H1 (cell line): ENCODE results near the gene TSC22D1. TPM values are rescaled to one million over a fixed set of nuclear protein-coding genes. Genes with fewer than 3 reads are reported as not detected.
A peak's percentile ranks its signal among the peaks of the same experiment; 100 is the strongest.

Source experiments
- CTCF ChIA-PET: fragments of 300-600 bp; sonication (Branson Sonifier 250); formaldehyde crosslinking; loops from one replicate; lab custom pipeline; 2021; ENCODE audit not compliant: partially characterized antibody; lab: Charles Lee
- POLR2A ChIA-PET: fragments of 300-600 bp; sonication (Branson Sonifier 250); formaldehyde crosslinking; loops from one replicate; lab custom pipeline; 2021; ENCODE audit warnings: inconsistent platforms; ENCODE audit not compliant: partially characterized antibody; lab: Charles Lee
- DNase-seq, 2 experiments: peaks; one replicate each; pipeline versions ENCODE4 v3.0.0 to v3.0.0-alpha.2; 2010 to 2022; ENCODE audit warnings: low spot score in 2 of 2, low read depth in 1 of 2, mixed read lengths in 1 of 2
- FAIRE-seq: peaks from 2 replicates; lab custom pipeline; 2011; peaks lifted over from hg19 to GRCh38; lab: Jason Lieb, UNC
- H2AFZ ChIP-seq: 2 replicates; pipeline ENCODE4 v1.8.1; 2012; ENCODE audit warnings: low read length, inconsistent platforms
- H2AK5ac ChIP-seq: 2 replicates; pipeline ENCODE4 v1.6.1; 2013; ENCODE audit warnings: low read depth, low read length
- H2BK120ac ChIP-seq: replicated peaks from 2 replicates; pipeline ENCODE3; 2013; ENCODE audit warnings: low read depth, low read length, inconsistent platforms
- H2BK12ac ChIP-seq: 2 replicates; pipeline ENCODE4 v1.6.1; 2013; ENCODE audit warnings: low read depth, low read length
- H2BK15ac ChIP-seq: 2 replicates; pipeline ENCODE4 v1.6.1; 2013; ENCODE audit warnings: low read length
- H2BK20ac ChIP-seq: 2 replicates; pipeline ENCODE4 v1.6.1; 2013; ENCODE audit warnings: low read length
- H2BK5ac ChIP-seq: 2 replicates; pipeline ENCODE4 v1.6.1; 2013; ENCODE audit warnings: low read depth, low read length
- H3K14ac ChIP-seq: 2 replicates; pipeline ENCODE4 v1.6.1; 2013; ENCODE audit warnings: inconsistent platforms; ENCODE audit not compliant: insufficient read length
- H3K18ac ChIP-seq: 2 replicates; pipeline ENCODE4 v1.6.1; 2013; ENCODE audit warnings: low read length; ENCODE audit errors: extremely low read depth
- H3K23ac ChIP-seq: 2 replicates; pipeline ENCODE4 v1.6.1; 2013; ENCODE audit warnings: inconsistent platforms; ENCODE audit not compliant: insufficient read length
- H3K23me2 ChIP-seq: 2 replicates; pipeline ENCODE4 v1.6.1; 2013; ENCODE audit warnings: low read depth, low read length
- H3K27ac ChIP-seq: 2 replicates; pipeline ENCODE4 v1.6.1; 2011; ENCODE audit warnings: low read depth, low read length, inconsistent platforms
- H3K27me3 ChIP-seq, 4 experiments: replicated peaks in 1 of 4; 1 replicate in 1 of 4; 2 replicates in 3 of 4; pipeline versions ENCODE4 v1.6.1 to v1.8.1; 2011 to 2013; ENCODE audit warnings: low read length in 3 of 4, mild to moderate bottlenecking in 3 of 4, inconsistent platforms in 2 of 4, mixed read lengths in 2 of 4, moderate library complexity in 1 of 4; ENCODE audit not compliant: control insufficient read depth in 3 of 4, insufficient read depth in 3 of 4; ENCODE audit errors: extremely low read depth in 1 of 4
- H3K36me3 ChIP-seq, 4 experiments: 2 replicates each; pipeline versions ENCODE4 v1.6.1 to v1.8.1; 2011 to 2013; ENCODE audit warnings: mild to moderate bottlenecking in 4 of 4, low read length in 3 of 4, moderate library complexity in 2 of 4, control low read depth in 1 of 4, inconsistent platforms in 1 of 4; ENCODE audit not compliant: insufficient read depth in 4 of 4, control insufficient read depth in 2 of 4
- H3K4ac ChIP-seq: replicated peaks from 2 replicates; pipeline ENCODE3; 2013; ENCODE audit warnings: low read length, low read depth, mixed read lengths, inconsistent platforms; ENCODE audit not compliant: insufficient read length
- H3K4me1 ChIP-seq, 4 experiments: replicated peaks in 1 of 4; 1 replicate in 1 of 4; 2 replicates in 3 of 4; pipeline versions ENCODE4 v1.6.1 to v1.8.1; 2011 to 2013; ENCODE audit warnings: low read length in 3 of 4, inconsistent platforms in 2 of 4, mixed read lengths in 1 of 4; ENCODE audit not compliant: insufficient read depth in 4 of 4, control insufficient read depth in 3 of 4
- H3K4me2 ChIP-seq, 2 experiments: 2 replicates each; pipeline versions ENCODE4 v1.6.1 to v1.8.1; 2011 to 2013; ENCODE audit warnings: low read depth in 2 of 2, low read length in 2 of 2, control low read depth in 1 of 2, inconsistent platforms in 1 of 2, mild to moderate bottlenecking in 1 of 2; ENCODE audit not compliant: insufficient read depth in 1 of 2
- H3K4me3 ChIP-seq, 4 experiments: fragments of 200-600, 300-600 bp in 1 of 4; sonication (generic), shearing (Covaris generic), sonication (Bioruptor Twin) in 1 of 4; 2 replicates each; pipeline versions ENCODE4 v1.5.1 to v1.8.1; 2011 to 2016; ENCODE audit warnings: low read length in 4 of 4, low read depth in 3 of 4, control low read depth in 2 of 4, inconsistent platforms in 2 of 4, mild to moderate bottlenecking in 2 of 4, mixed read lengths in 1 of 4, moderate library complexity in 1 of 4; ENCODE audit not compliant: insufficient read depth in 2 of 4; ENCODE audit errors: extremely low read depth in 1 of 4
- H3K56ac ChIP-seq: replicated peaks from 2 replicates; pipeline ENCODE3; 2013; ENCODE audit warnings: low read depth, mild to moderate bottlenecking, mixed read lengths, low read length, inconsistent platforms; ENCODE audit not compliant: insufficient read length
- H3K79me1 ChIP-seq: 2 replicates; pipeline ENCODE4 v1.6.1; 2013; ENCODE audit warnings: low read depth, low read length, control low read depth
- H3K79me2 ChIP-seq, 2 experiments: 2 replicates each; pipeline versions ENCODE4 v1.6.1 to v1.8.1; 2012 to 2013; ENCODE audit warnings: low read length in 2 of 2, mild to moderate bottlenecking in 2 of 2, inconsistent platforms in 1 of 2; ENCODE audit not compliant: insufficient read depth in 2 of 2, control insufficient read depth in 1 of 2
- H3K9ac ChIP-seq, 4 experiments: replicated peaks in 1 of 4; 1 replicate in 1 of 4; 2 replicates in 3 of 4; pipeline versions ENCODE4 v1.6.1 to v1.8.1; 2011 to 2013; ENCODE audit warnings: low read depth in 3 of 4, low read length in 3 of 4, control low read depth in 2 of 4, mild to moderate bottlenecking in 2 of 4, moderate library complexity in 2 of 4, inconsistent platforms in 1 of 4; ENCODE audit errors: extremely low read depth in 1 of 4
- H3K9me3 ChIP-seq, 2 experiments: 2 replicates each; pipeline versions ENCODE4 v1.6.1 to v1.8.1; 2012 to 2013; ENCODE audit warnings: mild to moderate bottlenecking in 2 of 2, moderate library complexity in 2 of 2, control low read depth in 1 of 2, inconsistent platforms in 1 of 2, low read depth in 1 of 2, low read length in 1 of 2, mixed read lengths in 1 of 2; ENCODE audit not compliant: insufficient read depth in 2 of 2
- H4K20me1 ChIP-seq, 2 experiments: replicated peaks in 1 of 2; 2 replicates each; pipeline versions ENCODE3 to v1.8.1; 2011 to 2013; ENCODE audit warnings: inconsistent platforms in 2 of 2, low read length in 2 of 2, mild to moderate bottlenecking in 1 of 2; ENCODE audit not compliant: insufficient read depth in 2 of 2, control insufficient read depth in 1 of 2
- H4K5ac ChIP-seq: 2 replicates; pipeline ENCODE4 v1.6.1; 2013; ENCODE audit warnings: low read length, low read depth, mixed read lengths, inconsistent platforms; ENCODE audit not compliant: insufficient read length
- H4K8ac ChIP-seq: 2 replicates; pipeline ENCODE4 v1.8.0; 2013; ENCODE audit warnings: mild to moderate bottlenecking, moderate library complexity, low read length, inconsistent platforms; ENCODE audit not compliant: insufficient read depth; ENCODE audit errors: extremely low read depth
- H4K91ac ChIP-seq: replicated peaks from 2 replicates; pipeline ENCODE3; 2013; ENCODE audit warnings: low read length, mixed read lengths, inconsistent platforms; ENCODE audit not compliant: insufficient read length
- CHD2 ChIP-seq: IDR thresholded peaks from 2 replicates; pipeline ENCODE4 v1.6.1; 2012; ENCODE audit warnings: low read length, improper control_type of control experiment
- EGR1 ChIP-seq: IDR thresholded peaks from 2 replicates; pipeline ENCODE4 v1.6.1; 2011; ENCODE audit warnings: low read depth, low read length, borderline replicate concordance
- MAFK ChIP-seq: IDR thresholded peaks from 2 replicates; pipeline ENCODE4 v1.6.1; 2012; ENCODE audit warnings: low read depth, mild to moderate bottlenecking, improper control_type of control experiment, low read length
- TAF1 ChIP-seq: IDR thresholded peaks from 2 replicates; pipeline ENCODE4 v1.6.1; 2011; ENCODE audit warnings: mild to moderate bottlenecking, low read depth, low read length
- TAF7 ChIP-seq: optimal IDR thresholded peaks from 2 replicates; pipeline ENCODE3; 2011; ENCODE audit warnings: low read depth, mild to moderate bottlenecking, inconsistent platforms, low read length, moderate library complexity, borderline replicate concordance
- TCF12 ChIP-seq: IDR thresholded peaks from 2 replicates; pipeline ENCODE4 v1.6.1; 2011; ENCODE audit warnings: low read depth, mild to moderate bottlenecking, low read length
- TEAD4 ChIP-seq: IDR thresholded peaks from 2 replicates; pipeline ENCODE4 v1.6.1; 2012; ENCODE audit warnings: low read depth, low read length, inconsistent platforms, mixed read lengths
- ZNF274 ChIP-seq: IDR thresholded peaks from 2 replicates; pipeline ENCODE4 v1.7.0; 2012; ENCODE audit warnings: low read length, borderline replicate concordance; ENCODE audit errors: extremely low read depth
- WGBS, 2 experiments: shearing (Covaris generic) in 1 of 2; methylation state at CpG; one replicate each; pipeline versions ENCODE4 v1.1.6 to v1.1.7; 2013 to 2015; ENCODE audit warnings: low lambda C conversion rate in 2 of 2, mixed read lengths in 2 of 2, inconsistent platforms in 1 of 2, low coverage in 1 of 2, missing lambda C conversion rate in 1 of 2; ENCODE audit not compliant: insufficient replicate concordance in 2 of 2, insufficient coverage in 1 of 2, insufficient read length in 1 of 2; ENCODE audit errors: extremely low coverage in 1 of 2, missing lambda C conversion rate in 1 of 2; 5-methylcytosine and 5-hydroxymethylcytosine counted together
- polyA plus RNA-seq, 7 experiments: library from polyadenylated mRNA; depleted of rRNA in 3 of 7; stranded (reverse) in 5 of 7; unstranded in 2 of 7; fragments of >200 nt in 5 of 7; fragments of 200-250 nt in 2 of 7; gene quantifications; 1 replicate in 5 of 7; 2 replicates in 1 of 7; 4 replicates in 1 of 7; pipeline versions ENCODE4 v1.2.1 to v1.2.3, GENCODE V29; 2011 to 2013; ENCODE audit warnings: missing spikeins in 2 of 7, mixed read lengths in 2 of 7
- total RNA-seq: library from RNA; stranded (reverse); fragmentation: NEBNext Ultra II Directional; extraction: Animal tissue kit (Norgen Biotek cat#: 25700); gene quantifications from 2 replicates; pipeline ENCODE4 v1.2.1, GENCODE V29; 2021
- TF ChIP-seq, protein P1 (sequence below): IDR thresholded peaks from 2 replicates; pipeline ENCODE4 v1.6.1; 2011; ENCODE audit warnings: low read length, improper control_type of control experiment
- TF ChIP-seq, protein P2 (sequence below): IDR thresholded peaks from 2 replicates; pipeline ENCODE4 v1.6.1; 2012; ENCODE audit warnings: inconsistent platforms
- TF ChIP-seq, protein P3 (sequence below): IDR thresholded peaks from 2 replicates; pipeline ENCODE4 v1.6.1; 2012; ENCODE audit warnings: inconsistent platforms

The TSC22D1 gene
- total and polyA plus RNA-seq, 2 of the 8 experiments (the other 6 are each of a cell fraction or from before 2014, with no cell fraction given), result 52.6 to 80.9 TPM

DNA sequence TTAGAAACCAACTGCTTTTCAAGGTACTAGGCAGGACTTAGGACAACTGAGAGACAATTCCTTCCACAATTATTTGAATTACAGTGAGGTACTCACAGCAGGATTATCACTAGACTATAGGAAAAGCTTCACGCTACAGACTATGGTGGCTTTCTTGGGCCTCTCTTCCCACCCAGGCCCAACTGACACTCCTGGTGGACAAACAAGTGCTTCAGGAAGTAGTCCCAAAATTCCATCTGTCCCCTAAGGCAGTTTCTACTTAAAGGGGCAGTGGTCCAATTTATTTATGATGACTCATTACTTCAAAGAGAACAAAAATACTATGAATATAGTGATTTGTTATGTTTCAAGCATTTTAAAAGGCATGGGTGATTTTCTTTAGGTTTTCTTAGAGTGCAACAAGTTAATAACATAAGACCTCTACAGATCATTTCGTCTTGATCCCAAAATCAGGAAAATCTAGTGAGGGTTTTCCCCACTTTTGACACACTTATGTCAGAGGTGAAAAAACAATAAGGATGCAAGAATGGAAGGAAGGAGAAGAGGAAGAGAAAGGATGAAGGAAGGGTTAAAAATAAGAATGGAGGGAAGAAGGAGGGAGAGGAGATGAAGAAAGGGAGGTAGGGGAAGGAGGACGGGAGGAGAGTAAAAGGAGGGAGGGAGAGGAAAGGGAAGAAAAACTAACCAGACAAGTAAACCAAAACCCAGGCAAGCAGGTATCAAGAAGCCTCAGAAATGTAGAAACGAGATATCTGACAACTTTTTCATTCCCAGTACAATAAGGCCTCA is 101.8 kb downstream of the TSC22D1 start:
- Histone ChIP-seq H3K36me3 (peaks cover 0 to 3% (median 0%) of the 10 kb centered on the region in 4 experiments; a peak in 1 of 8 replicates), H4K20me1 (no peaks in the 10 kb centered on the region), H2BK20ac (no peak overlapping the region), H2BK15ac (no peak overlapping the region), H2BK12ac (no peak overlapping the region), H3K9me3 (no peaks in the 10 kb centered on the region), H2AFZ (no peak overlapping the region), H4K5ac (peak overlapping the region; percentile 64), H3K79me2 (peaks cover 0 to 32% of the 10 kb centered on the region in 2 experiments; a peak in 1 of 4 replicates), H3K9ac (no peak overlapping the region), H3K27ac (no peak overlapping the region), H2BK5ac (no peak overlapping the region), H3K23ac (no peak overlapping the region), H3K14ac (no peak overlapping the region), H3K27me3 (no peaks in the 10 kb centered on the region), H3K4me1 (peaks cover 0 to 3% (median 1%) of the 10 kb centered on the region in 4 experiments; a peak in 2 of 7 replicates), H2AK5ac (no peak overlapping the region), H4K8ac (no peak overlapping the region), H3K23me2 (no peaks in the 10 kb centered on the region), H3K4ac (peak overlapping the region; percentile 29), H3K56ac (no peak overlapping the region), H2BK120ac (no peak overlapping the region), H4K91ac (no peak overlapping the region), H3K4me2 (no peak overlapping the region), H3K4me3 (no peak overlapping the region), H3K79me1 (no peaks in the 10 kb centered on the region), H3K18ac (no peak overlapping the region)
- DNase-seq, result no peak
- no peak for FAIRE-seq
- ChIA-PET CTCF (interaction anchor here (0.6 to 3.1 kb wide), 9 partner anchors 9 to 566 kb away, joined by 3 to 18 read pairs (median 4); no protein-coding TSS in a partner anchor), POLR2A (interaction anchor here (0.5 to 1.4 kb wide), 3 partner anchors 38 to 394 kb away, joined by 3 to 5 read pairs (median 3); no protein-coding TSS in a partner anchor)
- WGBS, 2 experiments, result 69 to 78% methylated on average over 1 to 4 of the region's 4 CpGs
- TF ChIP-seq, protein P1, sequence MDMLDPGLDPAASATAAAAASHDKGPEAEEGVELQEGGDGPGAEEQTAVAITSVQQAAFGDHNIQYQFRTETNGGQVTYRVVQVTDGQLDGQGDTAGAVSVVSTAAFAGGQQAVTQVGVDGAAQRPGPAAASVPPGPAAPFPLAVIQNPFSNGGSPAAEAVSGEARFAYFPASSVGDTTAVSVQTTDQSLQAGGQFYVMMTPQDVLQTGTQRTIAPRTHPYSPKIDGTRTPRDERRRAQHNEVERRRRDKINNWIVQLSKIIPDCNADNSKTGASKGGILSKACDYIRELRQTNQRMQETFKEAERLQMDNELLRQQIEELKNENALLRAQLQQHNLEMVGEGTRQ, result no peak
- TF ChIP-seq, protein P2, sequence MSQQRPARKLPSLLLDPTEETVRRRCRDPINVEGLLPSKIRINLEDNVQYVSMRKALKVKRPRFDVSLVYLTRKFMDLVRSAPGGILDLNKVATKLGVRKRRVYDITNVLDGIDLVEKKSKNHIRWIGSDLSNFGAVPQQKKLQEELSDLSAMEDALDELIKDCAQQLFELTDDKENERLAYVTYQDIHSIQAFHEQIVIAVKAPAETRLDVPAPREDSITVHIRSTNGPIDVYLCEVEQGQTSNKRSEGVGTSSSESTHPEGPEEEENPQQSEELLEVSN, result no peak
- TF ChIP-seq TAF7, result no peak
- TF ChIP-seq, protein P3, sequence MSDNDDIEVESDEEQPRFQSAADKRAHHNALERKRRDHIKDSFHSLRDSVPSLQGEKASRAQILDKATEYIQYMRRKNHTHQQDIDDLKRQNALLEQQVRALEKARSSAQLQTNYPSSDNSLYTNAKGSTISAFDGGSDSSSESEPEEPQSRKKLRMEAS, result no peak
- TF ChIP-seq TCF12, result no peak
- no peak for TF ChIP-seq TAF1
- no peak for TF ChIP-seq TEAD4
- no peak for TF ChIP-seq CHD2
- TF ChIP-seq EGR1, result no peak
- TF ChIP-seq MAFK, result no peak
- no peak for TF ChIP-seq ZNF274
